Sigmoid colon (tissue), 7 donors: ENCODE results near the gene NTNG1. TPM values are rescaled to one million over a fixed set of nuclear protein-coding genes. Genes with fewer than 3 reads are reported as not detected.

ENCODE experiments used
- DNase-seq: peaks from one replicate; pipeline ENCODE4 v3.0.0-alpha.2; 2019
- H3K27ac ChIP-seq, 4 donors: fragments of 200-600 bp; sonication (generic); one replicate each; pipeline ENCODE4 v1.5.1; 2016 to 2019; ENCODE audit warnings: mild to moderate bottlenecking in 1 of 4
- H3K27me3 ChIP-seq, 3 donors: fragments of 200-600 bp; sonication (generic); one replicate each; pipeline ENCODE4 v1.5.1; 2019; ENCODE audit warnings: mild to moderate bottlenecking in 1 of 3
- H3K36me3 ChIP-seq, 4 donors: fragments of 200-600 bp; sonication (generic); one replicate each; pipeline ENCODE4 v1.5.1; 2016 to 2019
- H3K4me1 ChIP-seq, 4 donors: fragments of 200-600 bp; sonication (generic); one replicate each; pipeline ENCODE4 v1.5.1; 2017 to 2019
- H3K4me3 ChIP-seq, 4 donors: fragments of 200-600 bp; sonication (generic); one replicate each; pipeline ENCODE4 v1.5.1; 2017 to 2019; ENCODE audit warnings: mild to moderate bottlenecking in 2 of 4, moderate library complexity in 1 of 4
- H3K9me3 ChIP-seq, 4 donors: fragments of 200-600 bp in 3 of 4; sonication (generic) in 3 of 4; one replicate each; pipeline versions ENCODE4 v1.5.1 to v1.6.1; 2013 to 2019
- CTCF ChIP-seq, 4 experiments: fragments of 450-650 bp in 3 of 4; fragments of 200-600 bp in 1 of 4; IDR thresholded peaks; one replicate each; pipeline ENCODE4 v1.5.1; 2016 to 2019; ENCODE audit warnings: antibody characterized with exemption in 4 of 4, mild to moderate bottlenecking in 3 of 4, moderate library complexity in 2 of 4
- EP300 ChIP-seq, 4 donors: sonication (generic); formaldehyde crosslinking; IDR thresholded peaks; one replicate each; pipeline ENCODE4 v1.6.1; 2017; ENCODE audit warnings: antibody characterized with exemption in 4 of 4
- POLR2A ChIP-seq, 2 donors: fragments of 450-650 bp; IDR thresholded peaks; one replicate each; pipeline ENCODE4 v1.6.1; 2016; ENCODE audit warnings: antibody characterized with exemption in 2 of 2, mild to moderate bottlenecking in 2 of 2, moderate library complexity in 2 of 2
- POLR2AphosphoS5 ChIP-seq, 4 donors: sonication (generic); formaldehyde crosslinking; IDR thresholded peaks; one replicate each; pipeline ENCODE4 v1.6.1; 2017; ENCODE audit warnings: antibody characterized with exemption in 4 of 4
- WGBS, 2 donors: extraction: QIAGEN DNeasy Blood & Tissue Kit; methylation state at CpG; one replicate each; pipeline ENCODE4 v1.1.7; 2013; 5-methylcytosine and 5-hydroxymethylcytosine counted together
- intact Hi-C: fragments of 100-400 bp; cut with DNase I; formaldehyde crosslinking; loops from one replicate; pipeline ENCODE4 v1.15.1; 2023
- polyA plus RNA-seq, 3 donors: library from polyadenylated mRNA; stranded (reverse); fragments of 200-250 nt; gene quantifications; one replicate each; pipeline ENCODE4 v1.2.3, GENCODE V29; 2013
- total RNA-seq, 4 donors: library from RNA; depleted of rRNA; stranded (reverse); fragments of >200 nt; gene quantifications; one replicate each; pipeline ENCODE4 v1.1.0, GENCODE V29; 2016
- donor health status: healthy with polysubstance abuse.
- donor health status: Bipolar disorder and iron deficiency.
- donor health status: healthy.

Gene NTNG1
- total and polyA plus RNA-seq, 7 donors = under 0.01 to 32.5 (median 9.5) TPM; not detected in 1

- WGBS, 2 donors = 54 to 56% methylated on average over 1 of the region's 1 CpG
- H3K9me3 ChIP-seq = no peaks in the 10 kb centered on the region
- H3K4me3 ChIP-seq = no peak overlapping the region
- H3K36me3 ChIP-seq = no peaks in the 10 kb centered on the region
- H3K27me3 ChIP-seq = no peaks in the 10 kb centered on the region
- TF ChIP-seq POLR2A (IDR thresholded peaks at IDR 0.05) = no peak
- no peak for TF ChIP-seq EP300 (IDR thresholded peaks at IDR 0.05)
- TF ChIP-seq CTCF (IDR thresholded peaks at IDR 0.05) = no peak
- TF ChIP-seq POLR2AphosphoS5 (IDR thresholded peaks at IDR 0.05) = no peak
- H3K4me1 ChIP-seq = peaks cover 0 to 27% (median 24%) of the 10 kb centered on the region in 4 donors
- no peak overlapping the region for H3K27ac ChIP-seq
- no peak for DNase-seq
- intact Hi-C loops = no loop called here
Observed at GRCh38 chr1:107357376-107357775, 216.5 kb downstream of the NTNG1 start.

- no peak for DNase-seq
- no peaks in the 10 kb centered on the region for H3K36me3 ChIP-seq
- H3K4me3 ChIP-seq = no peak overlapping the region
- no peaks in the 10 kb centered on the region for H3K27me3 ChIP-seq
- H3K9me3 ChIP-seq = no peaks in the 10 kb centered on the region
- WGBS, 2 donors = 49 to 54% methylated on average over 5 of the region's 5 CpGs
- intact Hi-C loops = no loop called here
- peaks cover 0 to 41% (median 36%) of the 10 kb centered on the region in 4 donors for H3K4me1 ChIP-seq
- no peak for TF ChIP-seq POLR2A (IDR thresholded peaks at IDR 0.05)
- no peak for TF ChIP-seq CTCF (IDR thresholded peaks at IDR 0.05)
- no peak for TF ChIP-seq EP300 (IDR thresholded peaks at IDR 0.05)
- no peak for TF ChIP-seq POLR2AphosphoS5 (IDR thresholded peaks at IDR 0.05)
- H3K27ac ChIP-seq = no peak overlapping the region
Observed at GRCh38 chr1:107358619-107359327, 217.9 kb downstream of the NTNG1 start.

GRCh38 chr1:107359472-107360241 is 218.8 kb downstream of the NTNG1 start:
- Histone ChIP-seq H3K4me1 (peaks cover 0 to 39% (median 36%) of the 10 kb centered on the region in 4 donors), H3K36me3 (no peaks in the 10 kb centered on the region), H3K9me3 (no peaks in the 10 kb centered on the region), H3K27ac (no peak overlapping the region), H3K27me3 (no peaks in the 10 kb centered on the region), H3K4me3 (no peak overlapping the region)
- TF ChIP-seq EP300 (IDR thresholded peaks at IDR 0.05) = no peak
- no peak for TF ChIP-seq POLR2A (IDR thresholded peaks at IDR 0.05)
- no peak for TF ChIP-seq CTCF (IDR thresholded peaks at IDR 0.05)
- no peak for TF ChIP-seq POLR2AphosphoS5 (IDR thresholded peaks at IDR 0.05)
- WGBS, 2 donors = 48 to 61% methylated on average over 5 of the region's 5 CpGs
- intact Hi-C loops = no loop called here
- DNase-seq = no peak

- Histone ChIP-seq H3K27ac (no peak overlapping the region), H3K4me1 (peaks cover 0 to 31% (median 28%) of the 10 kb centered on the region in 4 donors), H3K4me3 (no peak overlapping the region), H3K9me3 (no peaks in the 10 kb centered on the region), H3K36me3 (no peaks in the 10 kb centered on the region), H3K27me3 (no peaks in the 10 kb centered on the region)
- no peak for TF ChIP-seq EP300 (IDR thresholded peaks at IDR 0.05)
- TF ChIP-seq POLR2A (IDR thresholded peaks at IDR 0.05) = no peak
- peak in 1 of 4 donors; percentile 26 for TF ChIP-seq POLR2AphosphoS5 (IDR thresholded peaks at IDR 0.05)
- WGBS, 2 donors = 65 to 70% methylated on average over 3 of the region's 3 CpGs
- DNase-seq = no peak
- intact Hi-C loops = no loop called here
Observed at GRCh38 chr1:107362468-107363140, 221.8 kb downstream of the NTNG1 start.

- TF ChIP-seq EP300 (IDR thresholded peaks at IDR 0.05) (no peak), POLR2A (IDR thresholded peaks at IDR 0.05) (no peak), CTCF (IDR thresholded peaks at IDR 0.05) (no peak), POLR2AphosphoS5 (IDR thresholded peaks at IDR 0.05) (no peak)
- H3K4me1 ChIP-seq = peaks cover 0 to 27% (median 22%) of the 10 kb centered on the region in 4 donors
- no peak for DNase-seq
- H3K4me3 ChIP-seq = no peak overlapping the region
- H3K9me3 ChIP-seq = no peaks in the 10 kb centered on the region
- no peaks in the 10 kb centered on the region for H3K36me3 ChIP-seq
- WGBS, 2 donors = 61 to 64% methylated on average over 1 of the region's 1 CpG
- intact Hi-C loops = no loop called here
- no peak overlapping the region for H3K27ac ChIP-seq
- H3K27me3 ChIP-seq = no peaks in the 10 kb centered on the region
Observed at GRCh38 chr1:107363154-107363553, 222.3 kb downstream of the NTNG1 start.
